HEK293 (cell line): ENCODE results near the gene SIDT1.

ENCODE experiments used
- IKZF3 ChIP-seq: fragments of 450-650 bp; IDR thresholded peaks from 2 replicates; pipeline ENCODE4 v1.5.0; 2018; ENCODE audit warnings: missing biosample characterization, mild to moderate bottlenecking, missing genetic modification characterization, moderate library complexity
- KLF10 ChIP-seq: fragments of 450-650 bp; IDR thresholded peaks from 2 replicates; pipeline ENCODE4 v1.5.1; 2018; ENCODE audit warnings: missing biosample characterization, mild to moderate bottlenecking, missing genetic modification characterization
- PRDM6 ChIP-seq: fragments of 450-650 bp; formaldehyde crosslinking; IDR thresholded peaks from 2 replicates; pipeline ENCODE4 v1.5.1; 2017; ENCODE audit warnings: missing biosample characterization, missing genetic modification characterization
- REST ChIP-seq: fragments of 450-650 bp; formaldehyde crosslinking; IDR thresholded peaks from 2 replicates; pipeline ENCODE4 v1.5.1; 2016; ENCODE audit warnings: missing biosample characterization, missing genetic modification characterization
- SP2 ChIP-seq: fragments of 450-650 bp; formaldehyde crosslinking; IDR thresholded peaks from 2 replicates; pipeline ENCODE4 v1.5.1; 2016; ENCODE audit warnings: missing biosample characterization, missing genetic modification characterization
- YY1 ChIP-seq: fragments of 450-650 bp; formaldehyde crosslinking; IDR thresholded peaks from 2 replicates; pipeline ENCODE4 v1.5.1; 2018; ENCODE audit warnings: missing biosample characterization, missing genetic modification characterization
- ZBTB7A ChIP-seq: fragments of 450-650 bp; formaldehyde crosslinking; IDR thresholded peaks from 2 replicates; pipeline ENCODE4 v1.5.1; 2016; ENCODE audit warnings: low read depth, missing biosample characterization, missing genetic modification characterization
- ZNF121 ChIP-seq: fragments of 450-650 bp; formaldehyde crosslinking; IDR thresholded peaks from 2 replicates; pipeline ENCODE4 v1.5.1; 2016; ENCODE audit warnings: missing biosample characterization, missing genetic modification characterization
- ZNF558 ChIP-seq: fragments of 450-650 bp; formaldehyde crosslinking; IDR thresholded peaks from 2 replicates; pipeline ENCODE4 v1.5.1; 2016; ENCODE audit warnings: missing biosample characterization, missing genetic modification characterization
- ZSCAN4 ChIP-seq: fragments of 450-650 bp; formaldehyde crosslinking; IDR thresholded peaks from 2 replicates; pipeline ENCODE4 v1.5.1; 2017; ENCODE audit warnings: missing biosample characterization, missing genetic modification characterization
- TF ChIP-seq, protein P1 (sequence below): fragments of 450-650 bp; formaldehyde crosslinking; IDR thresholded peaks from 2 replicates; pipeline ENCODE4 v1.5.1; 2016; ENCODE audit warnings: missing biosample characterization, missing genetic modification characterization
- TF ChIP-seq, protein P2 (sequence below): fragments of 450-650 bp; formaldehyde crosslinking; IDR thresholded peaks from 2 replicates; pipeline ENCODE4 v1.5.1; 2016; ENCODE audit warnings: missing biosample characterization, missing genetic modification characterization
- TF ChIP-seq, protein P3 (sequence below): fragments of 450-650 bp; formaldehyde crosslinking; IDR thresholded peaks from 2 replicates; pipeline ENCODE4 v1.5.1; 2016; ENCODE audit warnings: missing biosample characterization, missing genetic modification characterization, low read depth

DNA sequence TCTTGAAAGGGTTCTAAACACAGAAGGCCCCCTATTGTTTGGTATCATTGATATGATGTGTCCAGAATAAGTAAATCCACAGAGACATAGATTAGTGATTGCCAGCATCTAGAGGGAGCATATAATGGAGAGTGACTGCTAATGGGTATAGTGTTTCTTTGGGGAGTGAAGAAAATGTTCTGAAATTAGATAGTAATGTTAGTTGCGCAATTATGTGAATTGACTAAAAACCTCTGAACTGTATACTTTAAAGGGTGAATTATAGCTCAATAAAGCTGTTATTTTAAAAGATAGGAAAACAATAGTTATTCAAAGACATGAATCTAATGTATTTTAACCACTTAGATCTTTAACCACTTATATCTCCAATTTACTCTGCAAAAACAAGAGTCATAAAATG is 23.4 kb upstream of the SIDT1 start:
- TF ChIP-seq, protein P1, sequence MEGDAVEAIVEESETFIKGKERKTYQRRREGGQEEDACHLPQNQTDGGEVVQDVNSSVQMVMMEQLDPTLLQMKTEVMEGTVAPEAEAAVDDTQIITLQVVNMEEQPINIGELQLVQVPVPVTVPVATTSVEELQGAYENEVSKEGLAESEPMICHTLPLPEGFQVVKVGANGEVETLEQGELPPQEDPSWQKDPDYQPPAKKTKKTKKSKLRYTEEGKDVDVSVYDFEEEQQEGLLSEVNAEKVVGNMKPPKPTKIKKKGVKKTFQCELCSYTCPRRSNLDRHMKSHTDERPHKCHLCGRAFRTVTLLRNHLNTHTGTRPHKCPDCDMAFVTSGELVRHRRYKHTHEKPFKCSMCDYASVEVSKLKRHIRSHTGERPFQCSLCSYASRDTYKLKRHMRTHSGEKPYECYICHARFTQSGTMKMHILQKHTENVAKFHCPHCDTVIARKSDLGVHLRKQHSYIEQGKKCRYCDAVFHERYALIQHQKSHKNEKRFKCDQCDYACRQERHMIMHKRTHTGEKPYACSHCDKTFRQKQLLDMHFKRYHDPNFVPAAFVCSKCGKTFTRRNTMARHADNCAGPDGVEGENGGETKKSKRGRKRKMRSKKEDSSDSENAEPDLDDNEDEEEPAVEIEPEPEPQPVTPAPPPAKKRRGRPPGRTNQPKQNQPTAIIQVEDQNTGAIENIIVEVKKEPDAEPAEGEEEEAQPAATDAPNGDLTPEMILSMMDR: no peak
- TF ChIP-seq ZBTB7A (tag by site-specific recombination) (no peak), PRDM6 (tag by site-specific recombination) (no peak), IKZF3 (no peak), SP2 (tag by site-specific recombination) (no peak), ZSCAN4 (no peak), REST (tag by site-specific recombination) (no peak), YY1 (tag by site-specific recombination) (no peak), KLF10 (tag by site-specific recombination) (no peak), ZNF558 (no peak), ZNF121 (no peak)
- TF ChIP-seq, protein P2, sequence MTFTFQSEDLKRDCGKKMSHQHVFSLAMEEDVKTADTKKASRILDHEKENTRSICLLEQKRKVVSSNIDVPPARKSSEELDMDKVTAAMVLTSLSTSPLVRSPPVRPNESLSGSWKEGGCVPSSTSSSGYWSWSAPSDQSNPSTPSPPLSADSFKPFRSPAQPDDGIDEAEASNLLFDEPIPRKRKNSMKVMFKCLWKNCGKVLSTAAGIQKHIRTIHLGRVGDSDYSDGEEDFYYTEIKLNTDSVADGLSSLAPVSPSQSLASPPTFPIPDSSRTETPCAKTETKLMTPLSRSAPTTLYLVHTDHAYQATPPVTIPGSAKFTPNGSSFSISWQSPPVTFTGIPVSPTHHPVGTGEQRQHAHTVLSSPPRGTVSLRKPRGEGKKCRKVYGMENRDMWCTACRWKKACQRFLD (tag by site-specific recombination): no peak
- TF ChIP-seq, protein P3, sequence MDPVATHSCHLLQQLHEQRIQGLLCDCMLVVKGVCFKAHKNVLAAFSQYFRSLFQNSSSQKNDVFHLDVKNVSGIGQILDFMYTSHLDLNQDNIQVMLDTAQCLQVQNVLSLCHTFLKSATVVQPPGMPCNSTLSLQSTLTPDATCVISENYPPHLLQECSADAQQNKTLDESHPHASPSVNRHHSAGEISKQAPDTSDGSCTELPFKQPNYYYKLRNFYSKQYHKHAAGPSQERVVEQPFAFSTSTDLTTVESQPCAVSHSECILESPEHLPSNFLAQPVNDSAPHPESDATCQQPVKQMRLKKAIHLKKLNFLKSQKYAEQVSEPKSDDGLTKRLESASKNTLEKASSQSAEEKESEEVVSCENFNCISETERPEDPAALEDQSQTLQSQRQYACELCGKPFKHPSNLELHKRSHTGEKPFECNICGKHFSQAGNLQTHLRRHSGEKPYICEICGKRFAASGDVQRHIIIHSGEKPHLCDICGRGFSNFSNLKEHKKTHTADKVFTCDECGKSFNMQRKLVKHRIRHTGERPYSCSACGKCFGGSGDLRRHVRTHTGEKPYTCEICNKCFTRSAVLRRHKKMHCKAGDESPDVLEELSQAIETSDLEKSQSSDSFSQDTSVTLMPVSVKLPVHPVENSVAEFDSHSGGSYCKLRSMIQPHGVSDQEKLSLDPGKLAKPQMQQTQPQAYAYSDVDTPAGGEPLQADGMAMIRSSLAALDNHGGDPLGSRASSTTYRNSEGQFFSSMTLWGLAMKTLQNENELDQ: no peak
